Suprapubic skin (tissue), 4 donors: Measurements from ENCODE around the gene TIGD3. TPM values are rescaled to one million over a fixed set of nuclear protein-coding genes. Genes with fewer than 3 reads are reported as not detected.
A peak's percentile ranks its signal among the peaks of the same experiment; 100 is the strongest.

Experiments
- DNase-seq, 2 donors: peaks; one replicate each; pipeline ENCODE4 v3.0.0-alpha.2; 2019; ENCODE audit warnings: low spot score in 2 of 2
- H3K27ac ChIP-seq: fragments of 200-600 bp; sonication (generic); one replicate; pipeline ENCODE4 v1.5.1; 2019
- H3K27me3 ChIP-seq: fragments of 200-600 bp; sonication (generic); one replicate; pipeline ENCODE4 v1.5.1; 2019
- H3K36me3 ChIP-seq: fragments of 200-600 bp; sonication (generic); one replicate; pipeline ENCODE4 v1.5.1; 2019
- H3K4me1 ChIP-seq: fragments of 200-600 bp; sonication (generic); one replicate; pipeline ENCODE4 v1.5.1; 2019
- H3K4me3 ChIP-seq: fragments of 200-600 bp; sonication (generic); one replicate; pipeline ENCODE4 v1.5.1; 2019; ENCODE audit warnings: mild to moderate bottlenecking
- H3K9me3 ChIP-seq: fragments of 200-600 bp; sonication (generic); one replicate; pipeline ENCODE4 v1.5.1; 2019
- EP300 ChIP-seq: sonication (generic); formaldehyde crosslinking; IDR thresholded peaks from one replicate; pipeline ENCODE4 v1.6.1; 2017; ENCODE audit warnings: antibody characterized with exemption
- POLR2A ChIP-seq, 2 donors: fragments of 450-650 bp; IDR thresholded peaks; one replicate each; pipeline ENCODE4 v1.6.1; 2017; ENCODE audit warnings: antibody characterized with exemption in 2 of 2, mild to moderate bottlenecking in 2 of 2, moderate library complexity in 2 of 2
- POLR2AphosphoS5 ChIP-seq, 3 donors: sonication (generic); formaldehyde crosslinking; IDR thresholded peaks; one replicate each; pipeline ENCODE4 v1.6.1; 2017; ENCODE audit warnings: antibody characterized with exemption in 3 of 3
- WGBS: methylation state at CpG from one replicate; pipeline ENCODE4 v1.1.5; 2018; 5-methylcytosine and 5-hydroxymethylcytosine counted together
- total RNA-seq, 4 donors: library from RNA; depleted of rRNA; stranded (reverse); fragments of >200 nt; gene quantifications; one replicate each; pipeline ENCODE4 v1.1.0, GENCODE V29; 2016
- TF ChIP-seq, protein P1 (sequence below), 2 donors: fragments of 200-600 bp in 1 of 2; fragments of 450-650 bp in 1 of 2; sonication (generic) in 1 of 2; IDR thresholded peaks; one replicate each; pipeline ENCODE4 v1.5.1; 2016 to 2019; ENCODE audit warnings: antibody characterized with exemption in 2 of 2, mild to moderate bottlenecking in 1 of 2, moderate library complexity in 1 of 2

Gene TIGD3, protein sequence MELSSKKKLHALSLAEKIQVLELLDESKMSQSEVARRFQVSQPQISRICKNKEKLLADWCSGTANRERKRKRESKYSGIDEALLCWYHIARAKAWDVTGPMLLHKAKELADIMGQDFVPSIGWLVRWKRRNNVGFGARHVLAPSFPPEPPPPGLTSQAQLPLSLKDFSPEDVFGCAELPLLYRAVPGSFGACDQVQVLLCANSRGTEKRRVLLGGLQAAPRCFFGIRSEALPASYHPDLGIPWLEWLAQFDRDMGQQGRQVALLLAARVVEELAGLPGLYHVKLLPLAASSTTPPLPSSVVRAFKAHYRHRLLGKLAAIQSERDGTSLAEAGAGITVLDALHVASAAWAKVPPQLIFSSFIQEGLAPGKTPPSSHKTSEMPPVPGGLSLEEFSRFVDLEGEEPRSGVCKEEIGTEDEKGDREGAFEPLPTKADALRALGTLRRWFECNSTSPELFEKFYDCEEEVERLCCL
- total RNA-seq: under 1 TPM in 3 of 4 donors, not detected in 1; 0.32 to 0.76 (median 0.64) TPM

DNA sequence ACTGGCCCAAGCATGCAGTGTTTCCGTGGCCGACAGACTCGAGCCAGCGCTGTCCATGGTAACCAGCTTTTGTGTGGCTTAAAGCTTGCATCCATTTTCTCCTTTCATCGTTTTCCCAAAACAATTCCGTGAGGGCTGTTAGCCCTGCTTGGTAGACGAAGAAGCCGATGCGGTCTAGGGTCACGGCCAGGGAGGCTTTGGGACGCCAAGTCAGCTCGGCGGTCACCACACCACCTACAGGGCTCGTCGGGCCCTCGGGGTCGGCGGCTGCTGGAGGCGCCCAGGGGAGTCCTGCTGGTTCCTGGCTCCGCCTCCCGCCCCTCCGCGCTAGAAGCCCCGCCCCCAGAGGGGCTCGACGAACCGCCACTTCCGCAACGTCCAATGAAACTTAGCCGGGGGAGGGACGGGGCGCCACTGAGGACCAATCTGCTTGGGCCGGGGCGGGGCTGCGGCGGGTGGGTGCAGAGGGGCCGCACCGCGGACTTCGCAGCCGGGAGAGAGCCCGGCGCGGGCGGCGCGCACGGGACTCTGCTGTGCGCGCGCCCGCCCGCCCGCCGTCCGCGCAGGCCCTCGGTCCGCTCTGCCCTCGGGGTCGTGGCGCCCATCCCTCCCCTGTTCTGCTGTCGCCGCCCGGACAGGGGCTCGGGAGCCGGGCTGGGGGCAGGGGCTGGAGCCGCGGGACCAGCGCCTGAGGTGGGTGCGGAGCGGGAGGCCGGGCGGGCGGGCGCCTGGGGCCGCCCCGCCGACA lies at the start of gene TIGD3:
TSS of gene TIGD3 (plus strand) at position 487 of the 748 bp plus-strand sequence. CDS start 1,058 bp downstream, outside the sequence.
- WGBS: 2% methylated on average over 23 of the region's 79 CpGs
- H3K9me3 ChIP-seq: no peaks in the 10 kb centered on the region
- H3K27me3 ChIP-seq: peaks cover 8% of the 10 kb centered on the region
- peak; percentile 98 for DNase-seq
- peaks cover 31% of the 10 kb centered on the region for H3K36me3 ChIP-seq
- H3K27ac ChIP-seq: peak within 1 kb of the TSS; percentile 43
- peak within 1 kb of the TSS; percentile 80 for H3K4me3 ChIP-seq
- peaks cover 24% of the 10 kb centered on the region for H3K4me1 ChIP-seq
- peak in 1 of 2 donors; percentile 26 for TF ChIP-seq POLR2A (IDR thresholded peaks at IDR 0.05)
- TF ChIP-seq EP300: no peak
- peak in 1 of 3 donors; percentile 62 for TF ChIP-seq POLR2AphosphoS5 (IDR thresholded peaks at IDR 0.05)

DNA sequence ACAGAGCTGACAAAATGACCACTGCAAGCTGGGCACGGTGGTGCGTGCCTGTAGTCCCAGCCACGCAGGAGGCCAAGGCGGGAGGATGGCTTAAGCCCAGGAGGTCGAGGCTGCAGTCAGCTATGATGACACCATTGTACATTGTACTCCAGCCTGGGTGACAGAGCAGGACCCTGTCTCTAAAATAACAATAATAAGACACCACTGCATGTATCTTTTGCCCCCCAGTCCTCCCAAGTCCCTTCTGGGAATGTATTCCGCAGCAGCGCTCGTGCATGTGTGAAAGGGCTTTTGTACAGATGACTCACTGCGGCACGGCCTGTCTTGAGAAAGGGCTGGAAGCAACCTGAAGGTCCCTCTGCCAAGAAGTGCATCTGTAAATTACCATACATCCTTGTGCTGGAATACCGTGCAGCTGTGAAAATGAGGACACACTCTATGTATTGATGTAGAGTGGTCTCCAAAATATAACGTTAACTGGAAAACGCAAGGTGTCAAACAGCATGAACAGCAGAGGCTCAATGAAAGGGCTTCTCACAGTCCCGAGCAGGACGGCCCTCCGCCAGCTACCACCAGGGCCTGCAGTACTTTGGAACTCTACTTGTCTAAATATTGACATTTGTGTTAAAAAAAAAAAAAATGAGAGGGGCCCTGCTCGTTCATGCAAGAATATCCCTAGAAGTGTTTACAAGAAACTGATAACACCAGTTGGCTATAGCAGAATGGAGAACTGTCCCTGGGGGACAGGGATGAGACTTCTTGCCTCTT lies 48.9 kb upstream of the TIGD3 start:
- H3K4me3 ChIP-seq: no peak overlapping the region
- no peaks in the 10 kb centered on the region for H3K27me3 ChIP-seq
- no peaks in the 10 kb centered on the region for H3K9me3 ChIP-seq
- DNase-seq: no peak
- peaks cover 32% of the 10 kb centered on the region for H3K4me1 ChIP-seq
- no peak for TF ChIP-seq POLR2AphosphoS5 (IDR thresholded peaks at IDR 0.05)
- TF ChIP-seq, protein P1, sequence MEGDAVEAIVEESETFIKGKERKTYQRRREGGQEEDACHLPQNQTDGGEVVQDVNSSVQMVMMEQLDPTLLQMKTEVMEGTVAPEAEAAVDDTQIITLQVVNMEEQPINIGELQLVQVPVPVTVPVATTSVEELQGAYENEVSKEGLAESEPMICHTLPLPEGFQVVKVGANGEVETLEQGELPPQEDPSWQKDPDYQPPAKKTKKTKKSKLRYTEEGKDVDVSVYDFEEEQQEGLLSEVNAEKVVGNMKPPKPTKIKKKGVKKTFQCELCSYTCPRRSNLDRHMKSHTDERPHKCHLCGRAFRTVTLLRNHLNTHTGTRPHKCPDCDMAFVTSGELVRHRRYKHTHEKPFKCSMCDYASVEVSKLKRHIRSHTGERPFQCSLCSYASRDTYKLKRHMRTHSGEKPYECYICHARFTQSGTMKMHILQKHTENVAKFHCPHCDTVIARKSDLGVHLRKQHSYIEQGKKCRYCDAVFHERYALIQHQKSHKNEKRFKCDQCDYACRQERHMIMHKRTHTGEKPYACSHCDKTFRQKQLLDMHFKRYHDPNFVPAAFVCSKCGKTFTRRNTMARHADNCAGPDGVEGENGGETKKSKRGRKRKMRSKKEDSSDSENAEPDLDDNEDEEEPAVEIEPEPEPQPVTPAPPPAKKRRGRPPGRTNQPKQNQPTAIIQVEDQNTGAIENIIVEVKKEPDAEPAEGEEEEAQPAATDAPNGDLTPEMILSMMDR (IDR thresholded peaks at IDR 0.05): no peak
- no peak overlapping the region for H3K27ac ChIP-seq
- WGBS: 89% methylated on average over 17 of the region's 17 CpGs
- peaks cover 4% of the 10 kb centered on the region for H3K36me3 ChIP-seq

DNA sequence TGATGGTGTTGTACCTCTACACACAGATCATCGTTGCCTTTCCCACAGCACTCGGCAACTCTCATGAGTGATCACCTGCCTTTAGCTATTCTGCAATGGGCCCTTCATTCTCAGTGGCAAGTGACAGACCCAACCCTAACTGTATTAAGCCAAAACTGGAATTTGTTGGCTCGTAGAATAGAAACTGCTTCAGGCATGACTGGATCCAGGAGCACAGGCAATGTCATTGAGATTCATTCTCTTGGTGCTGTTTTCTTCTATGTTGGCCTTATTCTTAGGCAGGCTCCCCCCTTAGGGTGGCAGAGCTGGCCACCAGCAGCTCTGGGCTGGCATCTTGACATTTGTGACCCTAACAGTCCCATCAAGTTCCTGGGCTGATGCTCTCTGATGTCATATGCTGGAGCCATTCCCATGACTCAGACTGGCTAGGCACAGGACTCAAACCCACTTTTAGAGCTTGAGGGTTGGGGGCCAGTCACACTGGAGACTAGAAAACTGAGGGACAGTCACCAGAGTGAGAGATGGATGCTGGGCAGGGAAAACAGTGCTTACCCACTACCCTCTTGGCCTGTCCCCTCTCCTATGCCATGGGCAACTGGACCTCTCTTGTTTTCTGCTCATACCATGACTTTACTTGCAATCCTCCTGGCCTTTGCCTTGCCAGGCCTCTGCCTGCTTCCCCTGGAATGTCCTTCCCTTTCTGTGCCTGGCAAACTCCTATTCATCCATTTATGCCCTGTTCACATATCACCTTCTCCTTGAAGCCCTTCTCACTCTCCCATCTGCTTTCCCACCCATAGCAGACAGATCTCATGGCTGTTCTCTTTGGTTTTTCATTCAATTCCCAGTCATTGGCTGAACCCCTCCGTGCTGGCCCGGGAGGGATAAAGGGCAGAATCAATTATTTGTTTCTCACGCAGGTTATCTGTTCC lies 47.0 kb upstream of the TIGD3 start:
- TF ChIP-seq EP300: no peak
- TF ChIP-seq POLR2AphosphoS5 (IDR thresholded peaks at IDR 0.05): no peak
- TF ChIP-seq, protein P1 (IDR thresholded peaks at IDR 0.05): no peak
- TF ChIP-seq POLR2A (IDR thresholded peaks at IDR 0.05): no peak
- DNase-seq: no peak
- H3K9me3 ChIP-seq: no peaks in the 10 kb centered on the region
- no peak overlapping the region for H3K4me3 ChIP-seq
- H3K27ac ChIP-seq: no peak overlapping the region
- peaks cover 4% of the 10 kb centered on the region for H3K36me3 ChIP-seq
- 76% methylated on average over 6 of the region's 6 CpGs for WGBS
- peaks cover 28% of the 10 kb centered on the region for H3K4me1 ChIP-seq
- no peaks in the 10 kb centered on the region for H3K27me3 ChIP-seq

DNA sequence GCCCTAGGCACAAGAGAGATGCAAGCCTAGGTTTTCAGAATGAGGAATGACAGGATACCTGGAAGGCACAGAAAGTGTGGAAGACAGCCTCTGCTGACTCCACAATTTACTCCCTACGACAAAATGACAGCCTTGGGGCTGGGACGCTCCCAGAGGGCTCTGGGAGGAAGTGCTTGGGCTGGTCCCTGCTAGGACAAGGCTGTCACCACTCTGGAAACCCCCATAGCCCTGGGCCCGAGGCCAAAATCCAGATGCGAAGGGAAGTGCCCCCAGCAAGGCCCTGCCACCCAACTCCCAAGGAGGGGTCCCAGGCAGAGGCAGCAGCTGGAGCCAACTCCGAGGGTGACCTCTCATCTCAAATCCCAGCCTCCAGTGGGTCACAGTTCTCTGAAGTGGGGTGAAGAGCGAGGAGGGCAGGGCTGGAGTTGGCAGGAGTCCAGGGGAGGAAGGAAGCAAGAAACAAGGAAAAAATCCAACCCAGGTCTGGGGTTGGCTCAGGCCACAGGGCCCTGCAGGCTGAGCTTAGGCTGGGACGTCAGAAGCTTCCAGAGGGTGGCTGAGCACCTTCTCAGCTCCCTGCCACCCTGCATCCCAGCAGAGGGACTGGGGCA lies 46.2 kb upstream of the TIGD3 start:
- no peak overlapping the region for H3K27ac ChIP-seq
- H3K4me3 ChIP-seq: no peak overlapping the region
- H3K27me3 ChIP-seq: no peaks in the 10 kb centered on the region
- peaks cover 28% of the 10 kb centered on the region for H3K4me1 ChIP-seq
- 46% methylated on average over 4 of the region's 7 CpGs for WGBS
- TF ChIP-seq EP300: no peak
- TF ChIP-seq POLR2AphosphoS5 (IDR thresholded peaks at IDR 0.05): no peak
- no peak for TF ChIP-seq POLR2A (IDR thresholded peaks at IDR 0.05)
- TF ChIP-seq, protein P1 (IDR thresholded peaks at IDR 0.05): no peak
- H3K36me3 ChIP-seq: peaks cover 4% of the 10 kb centered on the region
- no peaks in the 10 kb centered on the region for H3K9me3 ChIP-seq
- DNase-seq: no peak
